Renal cortical epithelial cell (primary cell): ENCODE results near the gene PRXL2B. TPM values are rescaled to one million over a fixed set of nuclear protein-coding genes. Genes with fewer than 3 reads are reported as not detected.

Experiments
- DNase-seq: peaks from one replicate; pipeline ENCODE4 v3.0.0-alpha.2; 2011; ENCODE audit warnings: low read depth
- total RNA-seq: library from RNA; depleted of rRNA; stranded (reverse); fragments of >200 nt; gene quantifications from 2 replicates; pipeline ENCODE4 v1.2.3, GENCODE V29; 2014

PRXL2B gene
- total RNA-seq, 1 donor from 2014 or later: 27.1 TPM

DNA sequence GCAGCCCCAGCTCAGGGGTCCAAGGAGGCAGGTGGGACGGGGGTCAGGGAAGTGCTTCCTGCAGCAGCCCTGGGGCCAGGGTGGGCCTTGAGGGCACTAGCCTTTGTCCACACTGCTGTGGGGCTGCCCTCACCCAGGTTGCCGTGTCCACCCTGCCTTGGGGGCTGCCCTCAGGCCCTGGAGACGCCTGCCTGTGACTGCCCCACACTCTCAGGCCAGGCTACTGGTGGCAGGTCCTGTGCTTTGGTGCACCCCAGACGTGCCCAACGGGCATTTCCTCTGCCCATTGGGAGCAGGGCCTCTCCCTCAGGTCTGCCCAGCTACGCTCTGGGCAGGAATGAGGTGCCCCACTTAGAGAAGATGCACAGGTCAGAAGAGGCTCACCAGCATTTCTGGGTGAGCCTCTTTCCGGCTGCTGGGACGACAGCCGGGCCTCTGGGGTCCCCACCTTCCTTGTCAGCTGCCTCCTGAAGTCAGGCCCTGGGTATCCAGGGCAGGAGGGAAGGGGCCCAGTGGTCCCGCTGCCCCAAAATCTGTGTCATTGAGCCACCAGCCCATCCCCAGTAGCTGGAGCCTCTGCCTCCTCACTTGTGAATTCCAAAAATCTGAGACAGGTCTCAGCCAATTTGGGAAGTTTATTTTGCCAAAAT is 48.9 kb downstream of the PRXL2B start:
- no peak for DNase-seq

- DNase-seq: no peak
Observed at GRCh38 chr1:2636733-2637132, 50.2 kb downstream of the PRXL2B start.

- DNase-seq: no peak
Observed at GRCh38 chr1:2637442-2638145, 51.0 kb downstream of the PRXL2B start.

DNA sequence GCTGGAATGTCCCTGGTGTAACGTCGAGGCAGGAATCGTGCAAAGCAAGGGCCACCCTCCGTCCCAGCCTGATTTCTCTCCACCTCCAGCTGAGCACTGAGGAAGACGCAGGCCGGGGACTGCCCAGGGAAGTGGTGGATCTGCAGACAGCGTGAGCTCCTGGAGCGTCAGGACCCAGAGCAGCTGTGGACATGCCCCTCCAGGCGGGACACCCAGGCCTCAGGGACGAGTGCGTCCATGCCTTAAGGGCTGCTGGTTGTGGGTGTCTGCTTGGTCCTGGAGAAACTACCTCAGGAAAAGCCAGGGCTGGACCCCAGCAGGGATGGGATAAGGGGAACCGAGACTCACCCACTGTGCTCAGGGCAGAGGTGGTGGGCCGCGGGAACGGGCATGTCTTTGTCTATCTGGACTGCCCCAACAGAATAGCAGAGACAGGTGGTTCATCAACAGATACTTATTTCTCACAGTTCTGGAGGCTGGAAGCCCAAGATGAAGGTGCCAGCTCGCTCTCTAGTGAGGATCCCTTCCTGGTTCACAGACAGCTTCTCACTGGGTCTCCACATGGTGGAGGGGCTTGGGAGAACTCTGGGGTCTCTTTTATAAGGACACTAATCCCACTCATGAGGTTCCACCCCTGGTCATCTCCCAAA is 52.0 kb downstream of the PRXL2B start:
- DNase-seq: no peak

DNA sequence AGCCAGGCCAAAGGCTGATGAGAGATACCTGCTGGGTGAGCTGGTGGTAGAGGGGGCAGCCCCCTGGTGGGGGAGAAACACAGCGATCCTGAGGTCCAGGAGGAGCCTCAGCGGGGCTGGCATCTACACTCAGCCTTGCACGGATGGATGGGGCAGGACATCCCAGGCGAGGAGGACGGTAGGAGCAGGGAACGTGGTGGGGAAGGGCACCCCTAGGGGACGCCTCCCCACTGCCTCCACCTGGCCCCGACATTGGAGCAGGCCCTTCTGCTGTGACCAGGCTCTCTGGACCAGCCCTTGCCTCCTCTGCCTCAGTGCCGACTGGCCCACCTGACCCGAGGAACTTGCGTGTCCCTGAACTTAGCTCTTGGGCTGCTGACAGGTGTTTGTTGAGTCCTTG is 52.6 kb downstream of the PRXL2B start:
- no peak for DNase-seq

GRCh38 chr1:2639607-2640521 is 53.3 kb downstream of the PRXL2B start:
- DNase-seq: no peak

GRCh38 chr1:2640626-2641025 is 54.0 kb downstream of the PRXL2B start:
- DNase-seq: no peak

Other genes with a start within 250 kb of the PRXL2B start
- 9.4 and 24.8 TPM in 2 replicates for gene MORN1, start 195.2 kb upstream of the PRXL2B start, total RNA-seq
- gene RER1, start 194.9 kb upstream of the PRXL2B start, total RNA-seq: 81.8 and 82.7 TPM in 2 replicates
- gene PEX10, start 174.2 kb upstream of the PRXL2B start, total RNA-seq: 37.7 and 38.0 TPM in 2 replicates
- 0.05 and 0.17 TPM in 2 replicates for gene PLCH2, start 110.5 kb upstream of the PRXL2B start, total RNA-seq
- gene PANK4, start 60.2 kb upstream of the PRXL2B start, total RNA-seq: 14.6 and 20.3 TPM in 2 replicates
- not detected in 2 replicates for gene HES5, start 56.5 kb upstream of the PRXL2B start, total RNA-seq
- gene TNFRSF14, start 30.4 kb upstream of the PRXL2B start, total RNA-seq: 17.6 and 19.8 TPM in 2 replicates
- gene MMEL1, start 46.2 kb downstream of the PRXL2B start, total RNA-seq: 0.65 TPM in 1 of 2 replicates, not detected in the other
- under 0.01 and 0.20 TPM in 2 replicates for gene TTC34, start 214.9 kb downstream of the PRXL2B start, total RNA-seq